ENCODE measurements around the gene SLC12A8. TPM values are rescaled to one million over a fixed set of nuclear protein-coding genes. Genes with fewer than 3 reads are reported as not detected.

The SLC12A8 gene
- total and polyA plus RNA-seq, 2 of the 13 experiments (the other 11 are each of a cell fraction or from before 2014, with no cell fraction given): 0.44 to 0.71 TPM

DNA sequence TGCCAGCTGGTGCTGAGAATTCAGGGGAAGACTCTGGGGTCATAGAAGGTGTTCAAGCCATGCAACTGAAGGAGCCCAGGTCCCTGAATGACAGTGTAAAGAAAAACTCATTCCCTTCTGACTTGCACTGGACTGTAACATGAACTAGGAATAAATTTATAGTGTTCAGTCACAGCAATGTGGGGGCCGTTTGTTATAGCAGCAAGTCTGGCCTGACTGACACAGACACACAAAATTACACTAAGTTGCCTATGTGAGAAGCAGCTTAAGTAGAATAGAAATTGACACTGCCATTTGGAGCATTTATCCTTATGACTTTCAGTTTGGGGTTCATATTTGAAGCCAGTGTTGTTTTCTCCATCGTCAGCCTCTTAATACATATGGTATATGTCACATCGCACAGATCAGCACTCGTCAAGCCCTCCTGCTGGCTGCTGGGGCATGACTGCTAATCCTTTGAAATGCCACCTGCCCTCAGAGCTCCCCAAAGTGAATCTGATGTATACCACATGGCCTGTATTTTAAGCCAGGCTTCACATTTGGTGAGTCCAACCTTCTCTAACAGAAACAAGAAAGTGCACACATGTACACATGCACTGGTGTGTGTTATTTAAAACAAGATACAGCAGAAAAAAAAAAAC, 139.7 kb downstream of the SLC12A8 start:
- no peaks in the 10 kb centered on the region for H3K36me3 ChIP-seq (replicated peaks in 1 of 2; ENCODE audit: control insufficient read depth in 1 of 2, insufficient read depth in 2 of 2, low read length in 2 of 2)
- H3K4me3 ChIP-seq (replicated peaks in 1 of 3; ENCODE audit: insufficient read depth in 1 of 3, low read depth in 2 of 3, low read length in 3 of 3): no peak overlapping the region
- H3K79me2 ChIP-seq (ENCODE audit: insufficient read depth, low read length): no peaks in the 10 kb centered on the region
- ATAC-seq (no peak), DNase-seq (ENCODE audit: low spot score) (no peak), FAIRE-seq (no peak)
- WGBS (ENCODE audit: low lambda C conversion rate): 59% methylated on average over 4 of the region's 4 CpGs
- TF ChIP-seq, protein P1, sequence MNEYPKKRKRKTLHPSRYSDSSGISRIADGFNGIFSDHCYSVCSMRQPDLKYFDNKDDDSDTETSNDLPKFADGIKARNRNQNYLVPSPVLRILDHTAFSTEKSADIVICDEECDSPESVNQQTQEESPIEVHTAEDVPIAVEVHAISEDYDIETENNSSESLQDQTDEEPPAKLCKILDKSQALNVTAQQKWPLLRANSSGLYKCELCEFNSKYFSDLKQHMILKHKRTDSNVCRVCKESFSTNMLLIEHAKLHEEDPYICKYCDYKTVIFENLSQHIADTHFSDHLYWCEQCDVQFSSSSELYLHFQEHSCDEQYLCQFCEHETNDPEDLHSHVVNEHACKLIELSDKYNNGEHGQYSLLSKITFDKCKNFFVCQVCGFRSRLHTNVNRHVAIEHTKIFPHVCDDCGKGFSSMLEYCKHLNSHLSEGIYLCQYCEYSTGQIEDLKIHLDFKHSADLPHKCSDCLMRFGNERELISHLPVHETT (CRISPR knock-in tag; conservative IDR thresholded peaks at IDR 0.05): no peak
- TF ChIP-seq GLMP (CRISPR knock-in tag; IDR thresholded peaks at IDR 0.05; ENCODE audit: borderline replicate concordance) (no peak), ZNF12 (CRISPR knock-in tag; IDR thresholded peaks at IDR 0.05) (peak; percentile 91), ZNF678 (CRISPR knock-in tag; IDR thresholded peaks at IDR 0.05) (no peak), ZNF30 (CRISPR knock-in tag; IDR thresholded peaks at IDR 0.05) (no peak)
- no peaks in the 10 kb centered on the region for H4K20me1 ChIP-seq (ENCODE audit: insufficient read depth, low read length)
- no TSS peak for BruUV-seq (replicated peaks)
- intact Hi-C loops (cut with micrococcal nuclease; ENCODE audit: unreplicated experiment) (no loop called here), in situ Hi-C loops (cut with HindIII; ENCODE audit: extremely low pct_ligation_motif_present, low pct_unique_long_range_greater_than_20kb) (no loop called here)
- H3K4me1 ChIP-seq (ENCODE audit: insufficient read depth, low read length): peaks cover 5% of the 10 kb centered on the region; the same call in 1 of the 2 replicates
- ChIA-PET POLR2A (interaction anchor here (1.7 kb wide), 1 partner anchor 10 kb away, joined by 5 read pairs; no protein-coding TSS in a partner anchor), CTCF (ENCODE audit: low intra/inter-chr PET ratio, low total read pairs) (no interaction called here)
- H3K9ac ChIP-seq (ENCODE audit: insufficient read depth, low read depth, low read length): no peak overlapping the region
- 0 out of 5 replicates have a peak, but pooled peaks cover 0 to 2% of the 10 kb centered on the region in 2 experiments for H3K27me3 ChIP-seq (ENCODE audit: control insufficient read depth in 1 of 2, insufficient read depth in 2 of 2, low read length in 2 of 2)
- H3K27ac ChIP-seq (ENCODE audit: extremely low read length, insufficient read depth, low read length): no peak overlapping the region
- H2AFZ ChIP-seq (ENCODE audit: low read length): no peak overlapping the region
- H3K4me2 ChIP-seq (ENCODE audit: low read depth, low read length): no peak overlapping the region
- H3K9me3 ChIP-seq (ENCODE audit: low read length): no peaks in the 10 kb centered on the region

- intact Hi-C loops (cut with micrococcal nuclease; ENCODE audit: unreplicated experiment) (no loop called here), in situ Hi-C loops (cut with HindIII; ENCODE audit: extremely low pct_ligation_motif_present, low pct_unique_long_range_greater_than_20kb) (no loop called here)
- no TSS peak for BruUV-seq (replicated peaks)
- no peak overlapping the region for H3K4me2 ChIP-seq (ENCODE audit: low read depth, low read length)
- 0 out of 5 replicates have a peak, but pooled peaks cover 0 to 2% of the 10 kb centered on the region in 2 experiments for H3K27me3 ChIP-seq (ENCODE audit: control insufficient read depth in 1 of 2, insufficient read depth in 2 of 2, low read length in 2 of 2)
- no peak for FAIRE-seq
- no peak overlapping the region for H3K4me3 ChIP-seq (replicated peaks in 1 of 3; ENCODE audit: insufficient read depth in 1 of 3, low read depth in 2 of 3, low read length in 3 of 3)
- H3K36me3 ChIP-seq (replicated peaks in 1 of 2; ENCODE audit: control insufficient read depth in 1 of 2, insufficient read depth in 2 of 2, low read length in 2 of 2): no peaks in the 10 kb centered on the region
- no peak overlapping the region for H3K9ac ChIP-seq (ENCODE audit: insufficient read depth, low read depth, low read length)
- POLR2A ChIA-PET: interaction anchor here (1.7 kb wide), 1 partner anchor 9 kb away, joined by 5 read pairs; no protein-coding TSS in a partner anchor
- no peaks in the 10 kb centered on the region for H3K79me2 ChIP-seq (ENCODE audit: insufficient read depth, low read length)
- CTCF ChIA-PET (ENCODE audit: low intra/inter-chr PET ratio, low total read pairs): no interaction called here
- H4K20me1 ChIP-seq (ENCODE audit: insufficient read depth, low read length): no peaks in the 10 kb centered on the region
- H2AFZ ChIP-seq (ENCODE audit: low read length): no peak overlapping the region
- DNase-seq (ENCODE audit: low spot score): no peak
- H3K4me1 ChIP-seq (ENCODE audit: insufficient read depth, low read length): peaks cover 5% of the 10 kb centered on the region; the same call in 1 of the 2 replicates
- no peak overlapping the region for H3K27ac ChIP-seq (ENCODE audit: extremely low read length, insufficient read depth, low read length)
- H3K9me3 ChIP-seq (ENCODE audit: low read length): no peaks in the 10 kb centered on the region
- ATAC-seq: no peak
- TF ChIP-seq ZNF142 (CRISPR knock-in tag; IDR thresholded peaks at IDR 0.05) (no peak), PRPF4 (IDR thresholded peaks at IDR 0.05; ENCODE audit: low read depth, low read length, poor library complexity, severe bottlenecking) (no peak), FIP1L1 (IDR thresholded peaks at IDR 0.05; ENCODE audit: borderline replicate concordance, insufficient read depth, low read depth, low read length) (no peak), POLR2G (IDR thresholded peaks at IDR 0.05; ENCODE audit: low read depth, low read length) (no peak)
Measured at GRCh38 chr3:125072301-125072700, 140.2 kb downstream of the SLC12A8 start.

All from HepG2 (cell line).